Stomach (tissue), 9 donors: Measurements from ENCODE around the gene STOML1. TPM values are rescaled to one million over a fixed set of nuclear protein-coding genes. Genes with fewer than 3 reads are reported as not detected.
A peak's percentile ranks its signal among the peaks of the same experiment; 100 is the strongest.

ENCODE experiments used
- DNase-seq, 2 donors: peaks; one replicate each; pipeline versions ENCODE4 v3.0.0 to v3.0.0-alpha.2; 2013 to 2019
- H3K27ac ChIP-seq, 5 donors: fragments of 200-600 bp in 4 of 5; sonication (generic) in 4 of 5; one replicate each; pipeline ENCODE4 v1.5.1; 2013 to 2019; ENCODE audit warnings: mild to moderate bottlenecking in 1 of 5, moderate library complexity in 1 of 5
- H3K27me3 ChIP-seq, 3 donors: fragments of 200-600 bp; sonication (generic); one replicate each; pipeline ENCODE4 v1.5.1; 2017 to 2019; ENCODE audit warnings: mixed run types in 1 of 3
- H3K36me3 ChIP-seq, 4 donors: fragments of 200-600 bp; sonication (generic); 1 replicate in 3 of 4; 2 replicates in 1 of 4; pipeline ENCODE4 v1.5.1; 2016 to 2019
- H3K4me1 ChIP-seq, 4 donors: fragments of 200-600 bp; sonication (generic); one replicate each; pipeline ENCODE4 v1.5.1; 2016 to 2019
- H3K4me3 ChIP-seq, 4 donors: fragments of 200-600 bp; sonication (generic) in 3 of 4; one replicate each; pipeline ENCODE4 v1.5.1; 2016 to 2019; ENCODE audit warnings: mild to moderate bottlenecking in 1 of 4
- H3K9me3 ChIP-seq, 4 donors: fragments of 200-600 bp; sonication (generic); one replicate each; pipeline ENCODE4 v1.5.1; 2016 to 2019
- EP300 ChIP-seq: sonication (generic); formaldehyde crosslinking; IDR thresholded peaks from one replicate; pipeline ENCODE4 v1.6.1; 2017; ENCODE audit warnings: antibody characterized with exemption
- POLR2A ChIP-seq, 4 donors: fragments of 450-650 bp; IDR thresholded peaks; one replicate each; pipeline ENCODE4 v1.6.1; 2016; ENCODE audit warnings: antibody characterized with exemption in 4 of 4, control low read depth in 2 of 4, mild to moderate bottlenecking in 1 of 4, moderate library complexity in 1 of 4
- POLR2AphosphoS5 ChIP-seq, 3 donors: sonication (generic); formaldehyde crosslinking; IDR thresholded peaks; one replicate each; pipeline ENCODE4 v1.6.1; 2016; ENCODE audit warnings: antibody characterized with exemption in 3 of 3
- WGBS, 5 donors: extraction: QIAGEN DNeasy Blood & Tissue Kit in 3 of 5; methylation state at CpG; one replicate each; pipeline versions ENCODE4 v1.1.5 to v1.1.7; 2013 to 2018; 5-methylcytosine and 5-hydroxymethylcytosine counted together
- intact Hi-C: fragments of 100-400 bp; cut with DNase I; formaldehyde crosslinking; loops from one replicate; pipeline ENCODE4 v1.15.1; 2023; ENCODE audit warnings: low total_unique reads
- polyA plus RNA-seq, 3 donors: library from polyadenylated mRNA; stranded (reverse); fragments of 200-250 nt; gene quantifications; one replicate each; pipeline ENCODE4 v1.2.3, GENCODE V29; 2013
- total RNA-seq, 5 donors: library from RNA; depleted of rRNA; stranded (reverse); fragments of >200 nt; gene quantifications; one replicate each; pipeline versions ENCODE4 v1.1.0 to v1.2.3, GENCODE V29; 2014 to 2016
- TF ChIP-seq, protein P1 (sequence below), 7 experiments: fragments of 450-650 bp in 4 of 7; fragments of 200-600 bp in 3 of 7; sonication (generic) in 3 of 7; IDR thresholded peaks; one replicate each; pipeline ENCODE4 v1.5.1; 2016 to 2019; ENCODE audit warnings: antibody characterized with exemption in 7 of 7, control low read depth in 2 of 7, mild to moderate bottlenecking in 1 of 7
- donor health status: healthy with polysubstance abuse.
- donor health status: Bipolar disorder and iron deficiency.
- donor health status: healthy.

The STOML1 gene
- total and polyA plus RNA-seq, 8 donors = 5.3 to 26.4 (median 9.8) TPM

DNA sequence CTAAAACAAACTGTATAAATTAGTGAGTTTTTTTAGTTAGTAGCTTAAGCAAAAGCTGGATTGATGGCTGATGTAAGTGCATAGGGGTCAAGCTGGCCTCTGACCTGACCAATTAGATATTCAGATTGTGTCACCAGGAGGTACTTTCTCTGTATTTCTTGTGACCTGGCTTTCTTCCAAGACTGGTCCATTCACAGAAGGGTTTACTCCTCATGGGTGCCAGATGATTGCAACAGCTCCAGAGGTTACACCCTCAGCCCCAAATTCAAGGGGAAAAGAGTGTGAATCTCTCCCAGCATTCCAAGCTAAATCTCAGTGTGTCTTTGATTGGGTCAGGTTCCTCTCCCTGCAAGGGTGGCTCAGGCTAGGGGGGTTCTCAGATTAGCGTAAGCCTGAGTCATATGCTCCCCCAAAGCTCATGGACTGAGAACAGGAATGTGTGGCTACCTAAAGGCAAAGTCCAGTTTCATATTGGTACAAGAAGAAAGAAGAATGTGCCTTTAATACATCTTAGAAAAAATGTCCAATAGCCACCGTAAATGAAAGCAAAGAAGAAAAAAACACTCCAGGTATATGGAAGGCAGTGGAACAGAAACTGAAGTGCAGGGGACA is 18.9 kb upstream of the STOML1 start:
- Histone ChIP-seq H3K4me1 (peaks cover 57 to 93% (median 74%) of the 10 kb centered on the region in 4 donors), H3K4me3 (peak overlapping the region in 1 of 4 donors; percentile 20), H3K27me3 (no peaks in the 10 kb centered on the region), H3K36me3 (peaks cover 0 to 39% (median 22%) of the 10 kb centered on the region in 4 donors), H3K9me3 (no peaks in the 10 kb centered on the region), H3K27ac (peak overlapping the region; percentile 70 to 85 (median 77))
- intact Hi-C loops = no loop called here
- no peak for TF ChIP-seq EP300
- TF ChIP-seq, protein P1, sequence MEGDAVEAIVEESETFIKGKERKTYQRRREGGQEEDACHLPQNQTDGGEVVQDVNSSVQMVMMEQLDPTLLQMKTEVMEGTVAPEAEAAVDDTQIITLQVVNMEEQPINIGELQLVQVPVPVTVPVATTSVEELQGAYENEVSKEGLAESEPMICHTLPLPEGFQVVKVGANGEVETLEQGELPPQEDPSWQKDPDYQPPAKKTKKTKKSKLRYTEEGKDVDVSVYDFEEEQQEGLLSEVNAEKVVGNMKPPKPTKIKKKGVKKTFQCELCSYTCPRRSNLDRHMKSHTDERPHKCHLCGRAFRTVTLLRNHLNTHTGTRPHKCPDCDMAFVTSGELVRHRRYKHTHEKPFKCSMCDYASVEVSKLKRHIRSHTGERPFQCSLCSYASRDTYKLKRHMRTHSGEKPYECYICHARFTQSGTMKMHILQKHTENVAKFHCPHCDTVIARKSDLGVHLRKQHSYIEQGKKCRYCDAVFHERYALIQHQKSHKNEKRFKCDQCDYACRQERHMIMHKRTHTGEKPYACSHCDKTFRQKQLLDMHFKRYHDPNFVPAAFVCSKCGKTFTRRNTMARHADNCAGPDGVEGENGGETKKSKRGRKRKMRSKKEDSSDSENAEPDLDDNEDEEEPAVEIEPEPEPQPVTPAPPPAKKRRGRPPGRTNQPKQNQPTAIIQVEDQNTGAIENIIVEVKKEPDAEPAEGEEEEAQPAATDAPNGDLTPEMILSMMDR (IDR thresholded peaks at IDR 0.05) = no peak
- no peak for TF ChIP-seq POLR2A (IDR thresholded peaks at IDR 0.05)
- no peak for TF ChIP-seq POLR2AphosphoS5 (IDR thresholded peaks at IDR 0.05)
- peak in 1 of 2 donors; percentile 53 for DNase-seq
- 25 to 58% (median 31%) methylated on average over 2 of the region's 2 CpGs for WGBS, 5 donors

DNA sequence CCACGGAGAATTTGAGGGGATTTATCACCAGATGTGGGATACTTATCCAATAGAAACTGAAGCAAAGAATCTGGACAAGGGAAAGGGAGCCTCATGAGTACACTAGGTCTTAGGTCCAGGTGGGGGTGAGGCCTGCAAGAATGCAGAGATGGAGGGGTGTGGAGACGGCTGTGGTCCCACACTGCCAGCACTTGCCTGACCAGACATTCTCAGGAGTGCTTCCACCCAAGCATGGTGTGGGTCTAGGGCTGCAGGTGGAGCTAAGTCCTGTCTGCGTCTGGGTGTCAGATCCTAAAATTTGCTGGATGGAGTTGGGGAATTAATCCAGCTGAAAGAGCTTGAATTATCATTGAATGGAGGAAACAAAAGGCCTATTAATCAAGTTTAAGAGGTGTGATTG is 16.8 kb upstream of the STOML1 start:
- H3K36me3 ChIP-seq = peaks cover 0 to 38% (median 27%) of the 10 kb centered on the region in 4 donors
- intact Hi-C loops = no loop called here
- DNase-seq = no peak
- H3K27ac ChIP-seq = peak overlapping the region; percentile 1 to 85 (median 77)
- no peaks in the 10 kb centered on the region for H3K27me3 ChIP-seq
- 83 to 90% (median 84%) methylated on average over 3 of the region's 3 CpGs for WGBS, 5 donors
- H3K4me3 ChIP-seq = peak overlapping the region in 1 of 4 donors; percentile 10
- TF ChIP-seq POLR2A (IDR thresholded peaks at IDR 0.05) = no peak
- no peak for TF ChIP-seq EP300
- no peak for TF ChIP-seq POLR2AphosphoS5 (IDR thresholded peaks at IDR 0.05)
- TF ChIP-seq, protein P1 (IDR thresholded peaks at IDR 0.05) = no peak
- H3K4me1 ChIP-seq = peaks cover 60 to 86% (median 76%) of the 10 kb centered on the region in 4 donors
- no peaks in the 10 kb centered on the region for H3K9me3 ChIP-seq

DNA sequence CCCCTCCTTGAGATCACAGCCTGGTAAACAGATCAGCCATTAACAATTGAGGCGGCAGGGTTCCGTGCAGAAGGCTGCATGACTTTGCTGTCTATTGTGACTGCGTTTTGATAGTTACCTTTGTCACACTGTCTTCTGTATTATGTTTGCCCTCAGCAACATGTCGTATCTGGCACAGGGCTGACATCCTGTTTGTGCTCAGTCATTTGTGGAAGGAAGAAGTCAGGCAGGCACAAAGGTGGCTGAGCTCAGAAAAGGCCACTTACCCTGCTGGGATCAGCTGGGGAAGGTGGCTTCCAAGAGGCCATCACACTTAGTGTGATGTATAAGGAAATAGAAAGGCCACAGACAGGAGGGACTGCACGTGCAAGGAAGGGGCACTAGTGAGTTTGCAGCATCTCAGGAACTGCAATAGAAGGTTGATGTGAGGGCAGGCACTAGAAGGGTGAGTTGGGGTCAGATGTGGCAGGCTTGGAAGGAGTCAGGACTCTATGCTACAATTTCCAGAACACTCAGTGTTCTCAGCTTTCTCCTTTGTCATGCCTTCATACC is 15.8 kb upstream of the STOML1 start:
- Histone ChIP-seq H3K36me3 (peaks cover 5 to 47% (median 36%) of the 10 kb centered on the region in 4 donors), H3K27ac (peak overlapping the region; percentile 26 to 77 (median 54)), H3K4me3 (no peak overlapping the region), H3K9me3 (no peaks in the 10 kb centered on the region), H3K4me1 (peaks cover 60 to 81% (median 72%) of the 10 kb centered on the region in 4 donors), H3K27me3 (no peaks in the 10 kb centered on the region)
- intact Hi-C loops = no loop called here
- peak in 1 of 2 donors; percentile 62 for DNase-seq
- WGBS, 5 donors = 31 to 48% (median 38%) methylated on average over 5 of the region's 5 CpGs
- TF ChIP-seq POLR2AphosphoS5 (IDR thresholded peaks at IDR 0.05) (peak in 2 of 3 donors; percentile 14 to 32), POLR2A (IDR thresholded peaks at IDR 0.05) (no peak)

DNA sequence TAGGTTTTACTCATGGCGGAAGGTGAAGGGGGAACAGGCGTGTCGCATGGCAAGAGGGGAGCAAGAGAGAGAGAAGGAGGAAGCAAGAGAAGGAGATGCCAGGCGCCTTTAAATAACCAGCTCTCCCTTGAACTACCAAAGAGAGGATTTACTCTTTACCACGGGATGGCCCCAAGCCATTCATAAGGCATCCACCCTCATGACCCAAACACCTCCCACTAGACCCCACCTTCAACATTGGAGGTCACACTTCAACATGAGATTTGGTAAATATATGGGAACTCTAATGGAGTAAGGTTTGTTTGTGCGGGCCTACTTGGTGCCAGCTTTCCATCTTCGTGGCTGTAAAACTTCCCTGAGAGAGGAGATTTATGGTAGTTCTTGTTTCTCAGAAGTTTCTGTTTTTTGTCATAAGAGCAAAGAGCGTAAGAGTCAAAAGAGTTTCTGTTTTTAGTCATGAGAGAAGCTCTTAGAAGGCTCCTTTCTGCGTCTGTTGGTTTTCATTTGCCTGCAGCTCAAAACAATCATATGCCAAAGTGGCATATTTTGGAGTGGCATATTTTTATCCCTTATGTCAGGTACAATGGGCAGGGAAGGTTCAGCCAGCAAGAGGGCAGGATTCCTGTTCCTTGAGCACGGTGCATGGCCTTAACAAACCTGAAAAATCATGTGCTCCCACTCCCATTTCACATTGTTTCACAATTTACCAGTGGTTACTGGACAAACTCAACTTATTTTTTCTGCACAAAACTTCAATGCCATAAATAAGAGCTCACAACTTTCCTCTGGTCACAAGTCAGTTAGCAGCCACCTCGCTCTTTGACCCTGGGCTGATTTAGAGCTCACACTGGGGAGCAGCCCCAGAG is 14.9 kb upstream of the STOML1 start:
- Histone ChIP-seq H3K27ac (peak overlapping the region; percentile 26 to 77 (median 54)), H3K4me1 (peaks cover 56 to 74% (median 65%) of the 10 kb centered on the region in 4 donors), H3K36me3 (peaks cover 5 to 56% (median 41%) of the 10 kb centered on the region in 4 donors), H3K9me3 (no peaks in the 10 kb centered on the region), H3K27me3 (no peaks in the 10 kb centered on the region), H3K4me3 (no peak overlapping the region)
- WGBS, 5 donors = 57 to 86% (median 83%) methylated on average over 11 of the region's 11 CpGs
- intact Hi-C loops = no loop called here
- no peak for TF ChIP-seq POLR2A (IDR thresholded peaks at IDR 0.05)
- TF ChIP-seq POLR2AphosphoS5 (IDR thresholded peaks at IDR 0.05) = peak in 2 of 3 donors; percentile 4 to 27
- peak in 1 of 2 donors; percentile 40 for DNase-seq

DNA sequence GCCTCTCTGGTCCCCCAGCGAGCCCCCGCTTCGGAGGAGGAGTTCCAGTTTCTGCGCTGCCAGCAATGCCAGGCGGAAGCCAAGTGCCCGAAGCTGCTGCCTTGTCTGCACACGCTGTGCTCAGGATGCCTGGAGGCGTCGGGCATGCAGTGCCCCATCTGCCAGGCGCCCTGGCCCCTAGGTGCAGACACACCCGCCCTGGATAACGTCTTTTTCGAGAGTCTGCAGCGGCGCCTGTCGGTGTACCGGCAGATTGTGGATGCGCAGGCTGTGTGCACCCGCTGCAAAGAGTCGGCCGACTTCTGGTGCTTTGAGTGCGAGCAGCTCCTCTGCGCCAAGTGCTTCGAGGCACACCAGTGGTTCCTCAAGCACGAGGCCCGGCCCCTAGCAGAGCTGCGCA is 5.9 kb upstream of the STOML1 start:
- Histone ChIP-seq H3K36me3 (peaks cover 10 to 47% (median 38%) of the 10 kb centered on the region in 4 donors), H3K9me3 (no peaks in the 10 kb centered on the region), H3K4me1 (peaks cover 38 to 82% (median 63%) of the 10 kb centered on the region in 4 donors), H3K27ac (peak overlapping the region in 2 of 5 donors; percentile 96), H3K27me3 (no peaks in the 10 kb centered on the region), H3K4me3 (peak overlapping the region in 2 of 4 donors; percentile 63 to 64)
- WGBS, 5 donors = 79 to 91% (median 89%) methylated on average over 19 to 27 of the region's 27 CpGs
- TF ChIP-seq POLR2A (IDR thresholded peaks at IDR 0.05) (no peak), EP300 (no peak), POLR2AphosphoS5 (IDR thresholded peaks at IDR 0.05) (no peak)
- TF ChIP-seq, protein P1 (IDR thresholded peaks at IDR 0.05) = no peak
- no peak for DNase-seq
- intact Hi-C loops = no loop called here
